GM15510 (cell line): Measurements from ENCODE around the gene ARHGEF2.
A peak's percentile ranks its signal among the peaks of the same experiment; 100 is the strongest.

Experiments
- POLR2A ChIP-seq: IDR thresholded peaks from 3 replicates; pipeline ENCODE4 v1.6.1; 2011; ENCODE audit warnings: borderline replicate concordance; ENCODE audit not compliant: insufficient read length; ENCODE audit errors: extremely low read depth

The ARHGEF2 gene

GRCh38 chr1:156002188-156002911 lies 24.0 kb upstream of the ARHGEF2 start:
- no peak for TF ChIP-seq POLR2A

- TF ChIP-seq POLR2A: no peak
Observed at GRCh38 chr1:156001662-156002171, 23.4 kb upstream of the ARHGEF2 start.

- no peak for TF ChIP-seq POLR2A
Observed at GRCh38 chr1:156001021-156001661, 22.8 kb upstream of the ARHGEF2 start.

- no peak for TF ChIP-seq POLR2A
Observed at GRCh38 chr1:155999964-156000363, 21.6 kb upstream of the ARHGEF2 start.

- no peak for TF ChIP-seq POLR2A
Observed at GRCh38 chr1:155996166-155996565, 17.8 kb upstream of the ARHGEF2 start.

GRCh38 chr1:155993595-155993994 lies 15.2 kb upstream of the ARHGEF2 start:
- no peak for TF ChIP-seq POLR2A

GRCh38 chr1:155990005-155990739 lies 11.8 kb upstream of the ARHGEF2 start:
- no peak for TF ChIP-seq POLR2A

GRCh38 chr1:155989242-155990004 lies 11.1 kb upstream of the ARHGEF2 start:
- no peak for TF ChIP-seq POLR2A

- TF ChIP-seq POLR2A: no peak
Observed at GRCh38 chr1:155984341-155984740, 6.0 kb upstream of the ARHGEF2 start.

GRCh38 chr1:155983191-155984024 lies 5.1 kb upstream of the ARHGEF2 start:
- TF ChIP-seq POLR2A: peak; percentile 27

GRCh38 chr1:155982106-155982505 lies 3.8 kb upstream of the ARHGEF2 start:
- no peak for TF ChIP-seq POLR2A

GRCh38 chr1:155981266-155982088 lies 3.1 kb upstream of the ARHGEF2 start:
- peak; percentile 24 for TF ChIP-seq POLR2A
